K562 (cell line): Measurements from ENCODE around the gene MAPK4. TPM values are rescaled to one million over a fixed set of nuclear protein-coding genes. Genes with fewer than 3 reads are reported as not detected.

Source experiments
- ATAC-seq: fragments of 200-7000 bp; cut with Tn5 transposase; 3 replicates; pipeline ENCODE4 v1.9.1; 2020; ENCODE audit warnings: moderate library complexity
- BruUV-seq: library from RNA; stranded (reverse); fragments of 400-500 nt; replicated peaks from 2 replicates; lab custom pipeline; 2021; lab: Mats Ljungman, UMichigan
- CTCF ChIA-PET: fragments of 300-600 bp; formaldehyde crosslinking; extraction: SDS; loops from one replicate; lab custom pipeline; 2021; ENCODE audit warnings: low intra/inter-chr PET ratio; lab: Yijun Ruan, JAX
- POLR2A ChIA-PET: fragments of 300-600, 350-650 bp; sonication (Branson Sonifier 250); formaldehyde crosslinking; extraction: SDS; loops from one replicate; lab custom pipeline; 2021; ENCODE audit warnings: antibody characterized with exemption, inconsistent platforms; lab: Yijun Ruan, JAX
- DNase-seq, 4 experiments: peaks; one replicate each; pipeline versions ENCODE4 v3.0.0 to v3.0.0-alpha.2; 2011 to 2018; ENCODE audit warnings: low spot score in 3 of 4, mixed read lengths in 3 of 4; ENCODE audit errors: extremely low read depth in 1 of 4
- FAIRE-seq: peaks from 2 replicates; lab custom pipeline; 2011; peaks lifted over from hg19 to GRCh38; lab: Jason Lieb, UNC
- H2AFZ ChIP-seq: 2 replicates; pipeline ENCODE4 v1.6.0; 2011; ENCODE audit warnings: low read depth, low read length, control low read depth, inconsistent platforms
- H3K27ac ChIP-seq: fragments of 200-600 bp; 3 replicates; pipeline ENCODE4 v1.8.0; 2011; ENCODE audit warnings: low read depth, mild to moderate bottlenecking, control low read depth, inconsistent platforms, low read length, moderate library complexity, mixed read lengths; ENCODE audit errors: extremely low read depth
- H3K27me3 ChIP-seq, 2 experiments: fragments of 300-600 bp in 1 of 2; 2 replicates in 1 of 2; 3 replicates in 1 of 2; pipeline versions ENCODE4 v1.6.0 to v1.8.0; 2011; ENCODE audit warnings: inconsistent platforms in 2 of 2, low read length in 2 of 2, mild to moderate bottlenecking in 1 of 2, mixed read lengths in 1 of 2, moderate library complexity in 1 of 2; ENCODE audit not compliant: control insufficient read depth in 2 of 2, insufficient read depth in 2 of 2
- H3K36me3 ChIP-seq: fragments of 300-600 bp; 3 replicates; pipeline ENCODE4 v1.8.0; 2011; ENCODE audit warnings: mild to moderate bottlenecking, low read length, inconsistent platforms; ENCODE audit not compliant: control insufficient read depth, insufficient read depth
- H3K4me1 ChIP-seq, 2 experiments: fragments of 200-600 bp in 1 of 2; replicated peaks in 1 of 2; 2 replicates in 1 of 2; 3 replicates in 1 of 2; pipeline versions ENCODE4 v1.5.1 to v1.8.0; 2011; ENCODE audit warnings: inconsistent platforms in 2 of 2, low read length in 2 of 2, mild to moderate bottlenecking in 1 of 2, mixed read lengths in 1 of 2, moderate library complexity in 1 of 2; ENCODE audit not compliant: control insufficient read depth in 2 of 2, insufficient read depth in 2 of 2
- H3K4me2 ChIP-seq: 2 replicates; pipeline ENCODE4 v1.6.1; 2011; ENCODE audit warnings: low read length, control low read depth, inconsistent platforms, mixed read lengths; ENCODE audit not compliant: insufficient read depth
- H3K4me3 ChIP-seq: fragments of 200-600 bp; sonication (generic), shearing (Covaris generic); 2 replicates; pipeline ENCODE4 v1.5.1; 2016; ENCODE audit warnings: control low read depth, inconsistent platforms
- H3K79me2 ChIP-seq: fragments of 200-600 bp; 3 replicates; pipeline ENCODE4 v1.8.0; 2011; ENCODE audit warnings: low read length, inconsistent platforms; ENCODE audit not compliant: control insufficient read depth, insufficient read depth
- H3K9ac ChIP-seq, 2 experiments: 2 replicates each; pipeline versions ENCODE4 v1.6.0 to v1.6.1; 2011; ENCODE audit warnings: low read depth in 2 of 2, low read length in 2 of 2, control low read depth in 1 of 2, inconsistent platforms in 1 of 2, mild to moderate bottlenecking in 1 of 2, mixed read lengths in 1 of 2; ENCODE audit not compliant: insufficient read depth in 1 of 2
- H3K9me1 ChIP-seq: one replicate; pipeline ENCODE4 v1.6.0; 2011; ENCODE audit warnings: inconsistent platforms, mild to moderate bottlenecking, low read length, moderate library complexity; ENCODE audit not compliant: control insufficient read depth, insufficient read depth
- H3K9me3 ChIP-seq: replicated peaks from 2 replicates; pipeline ENCODE4 v1.5.1; 2011; ENCODE audit warnings: low read depth, low read length, inconsistent platforms; ENCODE audit not compliant: control insufficient read depth, insufficient read depth
- H4K20me1 ChIP-seq: replicated peaks from 2 replicates; pipeline ENCODE4 v1.6.1; 2011; ENCODE audit warnings: low read length, inconsistent platforms, mixed read lengths; ENCODE audit not compliant: control insufficient read depth, insufficient read depth
- FOXK1 ChIP-seq: sonication (generic); formaldehyde crosslinking; IDR thresholded peaks from 2 replicates; pipeline ENCODE4 v1.8.0; 2022; ENCODE audit warnings: missing genetic modification reagents, mild to moderate bottlenecking, borderline replicate concordance
- HNRNPLL ChIP-seq: fragments of 200-400 bp; formaldehyde crosslinking; IDR thresholded peaks from 2 replicates; pipeline ENCODE4 v1.6.1; 2017; ENCODE audit warnings: low read length, low read depth, mild to moderate bottlenecking; ENCODE audit not compliant: poor library complexity, severe bottlenecking
- MCM5 ChIP-seq: fragments of 450-650 bp; IDR thresholded peaks from 2 replicates; pipeline ENCODE4 v1.6.1; 2016; ENCODE audit warnings: low read depth
- NRF1 ChIP-seq, 2 experiments: fragments of 450-650 bp; IDR thresholded peaks in 1 of 2; conservative IDR thresholded peaks in 1 of 2; 2 replicates each; pipeline ENCODE4 v1.6.1; 2014; ENCODE audit warnings: mild to moderate bottlenecking in 2 of 2
- SRF ChIP-seq, 2 experiments: fragments of 250-450, 450-650 bp in 1 of 2; sonication (Bioruptor Pico) in 1 of 2; sonication (generic) in 1 of 2; formaldehyde crosslinking; IDR thresholded peaks; 2 replicates each; pipeline versions ENCODE4 v1.5.0 to v1.5.1; 2020 to 2022; ENCODE audit warnings: mild to moderate bottlenecking in 1 of 2, missing genetic modification reagents in 1 of 2
- STAG1 ChIP-seq: sonication (generic); formaldehyde crosslinking; IDR thresholded peaks from 2 replicates; pipeline ENCODE4 v1.5.0; 2020; ENCODE audit warnings: missing genetic modification reagents, borderline replicate concordance
- TRIM24 ChIP-seq, 2 experiments: fragments of 450-650 bp; IDR thresholded peaks; 2 replicates each; pipeline ENCODE4 v1.6.1; 2016
- ZNF184 ChIP-seq: sonication (generic); formaldehyde crosslinking; IDR thresholded peaks from 2 replicates; pipeline ENCODE4 v1.5.0; 2020; ENCODE audit warnings: missing genetic modification reagents
- ZNF586 ChIP-seq: fragments of 450-650 bp; formaldehyde crosslinking; conservative IDR thresholded peaks from 2 replicates; pipeline ENCODE4 v1.4.0; 2020; ENCODE audit warnings: mild to moderate bottlenecking, moderate library complexity
- WGBS: fragments of 100-300 bp; shearing (Covaris generic); methylation state at CpG from one replicate; pipeline ENCODE4 v1.1.6; 2016; ENCODE audit warnings: low coverage, mixed read lengths; ENCODE audit not compliant: insufficient coverage; ENCODE audit errors: missing lambda C conversion rate; 5-methylcytosine and 5-hydroxymethylcytosine counted together
- in situ Hi-C: fragments of 300-500 bp; cut with MboI; formaldehyde crosslinking; loops from 4 replicates; pipeline ENCODE4 v1.15.0; 2018; ENCODE audit warnings: inconsistent platforms, mixed read lengths
- intact Hi-C: fragments of 100-400 bp; cut with micrococcal nuclease; formaldehyde crosslinking; loops from 2 replicates; pipeline ENCODE4 v1.14.2; 2022
- polyA plus RNA-seq, 8 experiments: library from polyadenylated mRNA; depleted of rRNA in 4 of 8; stranded (reverse) in 5 of 8; unstranded in 3 of 8; fragments of >200 nt; fragmentation: Nextera tagmentation in 2 of 8; fragmentation: Illumina TruSeq in 1 of 8; extraction: Ambion mirVana in 2 of 8; extraction: Trizol in 1 of 8; gene quantifications; 2 replicates each; pipeline versions ENCODE4 v1.2.1 to v1.2.3, GENCODE V29; 2011 to 2014; ENCODE audit warnings: inconsistent platforms in 1 of 8, missing spikeins in 1 of 8
- total RNA-seq, 7 experiments: library from RNA; depleted of rRNA in 6 of 7; stranded (reverse); fragments of >200 nt in 6 of 7; fragmentation: Illumina TruSeq in 2 of 7; extraction: Trizol in 2 of 7; gene quantifications; 2 replicates each; pipeline versions ENCODE4 v1.2.1 to v1.2.3, GENCODE V29; 2011 to 2021; ENCODE audit warnings: low replicate concordance in 1 of 7
- TF ChIP-seq, protein P1 (sequence below), 2 experiments: fragments of 450-650 bp in 1 of 2; sonication (generic) in 1 of 2; formaldehyde crosslinking in 1 of 2; IDR thresholded peaks in 1 of 2; conservative IDR thresholded peaks in 1 of 2; 2 replicates each; pipeline versions ENCODE4 v1.6.1 to v1.8.1; 2016 to 2023; ENCODE audit warnings: mild to moderate bottlenecking in 2 of 2, moderate library complexity in 2 of 2, inconsistent platforms in 1 of 2, missing genetic modification reagents in 1 of 2

MAPK4 gene
- total and polyA plus RNA-seq, 9 of the 15 experiments (the other 6 are each of a cell fraction or from before 2014, with no cell fraction given), result not detected

DNA sequence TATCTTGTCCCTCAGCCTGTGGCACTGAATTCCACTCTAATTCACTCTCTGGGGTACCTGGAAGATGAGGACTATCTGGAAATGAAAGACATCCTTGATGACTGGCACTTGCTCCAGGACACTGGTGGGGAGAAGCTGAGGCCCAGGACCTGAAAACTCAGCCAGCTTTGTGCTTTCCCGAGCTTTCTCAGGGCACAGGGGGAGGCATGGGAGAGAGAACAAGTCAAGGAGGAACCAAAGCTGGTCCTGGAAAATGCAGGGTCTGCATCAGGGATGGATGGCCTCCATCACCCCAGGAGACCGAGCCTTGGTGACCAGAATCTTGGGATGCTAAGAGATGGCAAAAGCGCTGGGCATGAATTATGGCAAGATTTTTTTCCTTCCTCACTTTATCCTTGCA is 65.1 kb downstream of the MAPK4 start (continued):
- TF ChIP-seq NRF1 (conservative IDR thresholded peaks at IDR 0.05 in 1 of 2, IDR thresholded peaks at IDR 0.05 in 1 of 2), result no peak
- TF ChIP-seq MCM5, result no peak
- no peak for TF ChIP-seq FOXK1 (CRISPR knock-in tag)

DNA sequence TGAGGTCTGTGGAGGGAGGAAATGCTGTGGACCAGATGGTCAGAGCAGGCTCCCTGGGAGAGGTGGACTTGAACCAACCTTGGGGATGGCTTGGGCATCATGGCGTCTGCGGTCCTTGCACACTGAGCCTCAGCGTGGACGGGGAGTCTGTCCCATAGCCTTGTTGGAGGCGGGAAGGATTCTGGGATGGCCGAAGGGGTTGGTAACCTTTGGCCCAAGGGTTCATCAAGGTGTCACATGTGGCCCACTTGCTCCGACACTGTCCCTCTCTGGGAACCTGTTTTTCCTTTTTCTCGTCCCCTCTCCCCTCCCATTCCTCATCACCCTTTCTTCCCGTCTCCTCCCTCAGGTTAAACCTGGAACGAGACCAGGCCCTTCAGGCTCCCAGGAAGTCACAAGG is 66.4 kb downstream of the MAPK4 start:
- no peak for FAIRE-seq
- no peak overlapping the region for H3K27ac ChIP-seq
- BruUV-seq, result no TSS peak
- in situ Hi-C loops (no loop called here), intact Hi-C loops (no loop called here)
- CTCF ChIA-PET, result no interaction called here
- ATAC-seq, result no peak
- H3K36me3 ChIP-seq, result no peaks in the 10 kb centered on the region
- H2AFZ ChIP-seq, result no peak overlapping the region
- H3K4me1 ChIP-seq, result no peaks in the 10 kb centered on the region
- peaks cover 0 to 8% of the 10 kb centered on the region in 2 experiments; a peak in 4 of 5 replicates for H3K27me3 ChIP-seq
- H3K4me3 ChIP-seq, result no peak overlapping the region
- H3K9ac ChIP-seq, result no peak overlapping the region
- TF ChIP-seq ZNF586 (CRISPR knock-in tag) (no peak), STAG1 (no peak), HNRNPLL (no peak), SRF (CRISPR knock-in tag; IDR thresholded peaks at IDR 0.05) (no peak), ZNF184 (CRISPR knock-in tag) (no peak), TRIM24 (IDR thresholded peaks at IDR 0.05) (no peak)
- TF ChIP-seq, protein P1, sequence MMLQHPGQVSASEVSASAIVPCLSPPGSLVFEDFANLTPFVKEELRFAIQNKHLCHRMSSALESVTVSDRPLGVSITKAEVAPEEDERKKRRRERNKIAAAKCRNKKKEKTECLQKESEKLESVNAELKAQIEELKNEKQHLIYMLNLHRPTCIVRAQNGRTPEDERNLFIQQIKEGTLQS (IDR thresholded peaks at IDR 0.05), result no peak
- TF ChIP-seq, protein P1 (CRISPR knock-in tag; conservative IDR thresholded peaks at IDR 0.05), result no peak
- POLR2A ChIA-PET, result no interaction called here
- no peak for DNase-seq
- WGBS, result 3% methylated on average over 6 of the region's 10 CpGs
- H3K9me3 ChIP-seq, result no peaks in the 10 kb centered on the region
- H3K4me2 ChIP-seq, result no peak overlapping the region
- no peaks in the 10 kb centered on the region for H3K9me1 ChIP-seq
- 0 out of 2 replicates have a peak, but pooled peaks cover 3% of the 10 kb centered on the region for H4K20me1 ChIP-seq
- H3K79me2 ChIP-seq, result no peaks in the 10 kb centered on the region
